ENCODE data around the gene PARD3.

PARD3 gene

GRCh38 chr10:34137201-34137600, 677.9 kb downstream of the PARD3 start:
- TF ChIP-seq REST (IDR thresholded peaks at IDR 0.05; ENCODE audit: insufficient read depth in 1 of 2, low read depth in 2 of 2, low read length in 2 of 2) = no peak
- TF ChIP-seq FOXP2 (optimal IDR thresholded peaks at IDR 0.05; ENCODE audit: borderline replicate concordance, extremely low read depth, extremely low read length, insufficient read depth) = no peak
- TF ChIP-seq TAF1 (IDR thresholded peaks at IDR 0.05; ENCODE audit: borderline replicate concordance, insufficient read depth, low read length) = no peak
- no peak for TF ChIP-seq SIN3A (IDR thresholded peaks at IDR 0.05; ENCODE audit: borderline replicate concordance, insufficient read depth, low read length)
- TF ChIP-seq POLR2AphosphoS5 (IDR thresholded peaks at IDR 0.05; ENCODE audit: low read depth, low read length) = no peak

GRCh38 chr10:34135515-34135914, 679.6 kb downstream of the PARD3 start:
- TF ChIP-seq FOXP2 (optimal IDR thresholded peaks at IDR 0.05; ENCODE audit: borderline replicate concordance, extremely low read depth, extremely low read length, insufficient read depth) (no peak), SIN3A (IDR thresholded peaks at IDR 0.05; ENCODE audit: borderline replicate concordance, insufficient read depth, low read length) (no peak), REST (IDR thresholded peaks at IDR 0.05; ENCODE audit: insufficient read depth in 1 of 2, low read depth in 2 of 2, low read length in 2 of 2) (no peak), POLR2AphosphoS5 (IDR thresholded peaks at IDR 0.05; ENCODE audit: low read depth, low read length) (no peak), TAF1 (IDR thresholded peaks at IDR 0.05; ENCODE audit: borderline replicate concordance, insufficient read depth, low read length) (no peak)

GRCh38 chr10:34134602-34135001, 680.5 kb downstream of the PARD3 start:
- TF ChIP-seq REST (IDR thresholded peaks at IDR 0.05; ENCODE audit: insufficient read depth in 1 of 2, low read depth in 2 of 2, low read length in 2 of 2) (no peak), POLR2AphosphoS5 (IDR thresholded peaks at IDR 0.05; ENCODE audit: low read depth, low read length) (no peak), FOXP2 (optimal IDR thresholded peaks at IDR 0.05; ENCODE audit: borderline replicate concordance, extremely low read depth, extremely low read length, insufficient read depth) (no peak), SIN3A (IDR thresholded peaks at IDR 0.05; ENCODE audit: borderline replicate concordance, insufficient read depth, low read length) (no peak), TAF1 (IDR thresholded peaks at IDR 0.05; ENCODE audit: borderline replicate concordance, insufficient read depth, low read length) (no peak)

GRCh38 chr10:34133406-34133805, 681.7 kb downstream of the PARD3 start:
- TF ChIP-seq TAF1 (IDR thresholded peaks at IDR 0.05; ENCODE audit: borderline replicate concordance, insufficient read depth, low read length) (no peak), POLR2AphosphoS5 (IDR thresholded peaks at IDR 0.05; ENCODE audit: low read depth, low read length) (no peak), FOXP2 (optimal IDR thresholded peaks at IDR 0.05; ENCODE audit: borderline replicate concordance, extremely low read depth, extremely low read length, insufficient read depth) (no peak), SIN3A (IDR thresholded peaks at IDR 0.05; ENCODE audit: borderline replicate concordance, insufficient read depth, low read length) (no peak), REST (IDR thresholded peaks at IDR 0.05; ENCODE audit: insufficient read depth in 1 of 2, low read depth in 2 of 2, low read length in 2 of 2) (no peak)

GRCh38 chr10:34131152-34131551, 683.9 kb downstream of the PARD3 start:
- no peak for TF ChIP-seq SIN3A (IDR thresholded peaks at IDR 0.05; ENCODE audit: borderline replicate concordance, insufficient read depth, low read length)
- no peak for TF ChIP-seq POLR2AphosphoS5 (IDR thresholded peaks at IDR 0.05; ENCODE audit: low read depth, low read length)
- TF ChIP-seq REST (IDR thresholded peaks at IDR 0.05; ENCODE audit: insufficient read depth in 1 of 2, low read depth in 2 of 2, low read length in 2 of 2) = no peak
